Skeletal muscle tissue (tissue), 4 donors: ENCODE data around the gene KRTAP27-1. TPM values are rescaled to one million over a fixed set of nuclear protein-coding genes. Genes with fewer than 3 reads are reported as not detected.

ENCODE experiments used
- H3K27ac ChIP-seq: one replicate; pipeline ENCODE4 v1.7.0; 2013; ENCODE audit warnings: mild to moderate bottlenecking, low read depth, low read length, inconsistent platforms
- H3K27me3 ChIP-seq, 3 donors: one replicate each; pipeline ENCODE4 v1.7.0; 2013; ENCODE audit warnings: low read length in 3 of 3; ENCODE audit not compliant: control insufficient read depth in 3 of 3, insufficient read depth in 3 of 3
- H3K36me3 ChIP-seq, 3 donors: one replicate each; pipeline ENCODE4 v1.7.0; 2013; ENCODE audit warnings: low read length in 3 of 3; ENCODE audit not compliant: control insufficient read depth in 3 of 3, insufficient read depth in 3 of 3
- H3K4me1 ChIP-seq, 3 donors: one replicate each; pipeline ENCODE4 v1.7.0; 2013; ENCODE audit warnings: low read length in 3 of 3, mild to moderate bottlenecking in 3 of 3; ENCODE audit not compliant: control insufficient read depth in 3 of 3, insufficient read depth in 3 of 3
- H3K4me3 ChIP-seq, 3 donors: one replicate each; pipeline ENCODE4 v1.7.0; 2013; ENCODE audit warnings: low read length in 3 of 3
- H3K9ac ChIP-seq, 3 donors: one replicate each; pipeline ENCODE4 v1.7.0; 2013; ENCODE audit warnings: low read length in 3 of 3, mild to moderate bottlenecking in 3 of 3, moderate library complexity in 2 of 3, low read depth in 1 of 3
- H3K9me3 ChIP-seq, 3 donors: one replicate each; pipeline ENCODE4 v1.7.0; 2013; ENCODE audit warnings: low read length in 3 of 3; ENCODE audit not compliant: control insufficient read depth in 3 of 3
- total RNA-seq: library from RNA; depleted of rRNA; stranded (reverse); fragments of >200 nt; gene quantifications from one replicate; pipeline ENCODE4 v1.2.3, GENCODE V29; 2014
- donor health status: Osteomylitis.

The KRTAP27-1 gene
- total RNA-seq, 1 donor from 2014 or later, result not detected

GRCh38 chr21:30340714-30341573, 3.5 kb upstream of the KRTAP27-1 start:
- Histone ChIP-seq H3K27ac (no peak overlapping the region), H3K4me1 (no peaks in the 10 kb centered on the region), H3K9ac (no peak overlapping the region), H3K4me3 (no peak overlapping the region), H3K36me3 (no peaks in the 10 kb centered on the region), H3K27me3 (no peaks in the 10 kb centered on the region), H3K9me3 (no peaks in the 10 kb centered on the region)

- Histone ChIP-seq H3K27ac (no peak overlapping the region), H3K9me3 (no peaks in the 10 kb centered on the region), H3K4me1 (no peaks in the 10 kb centered on the region), H3K4me3 (no peak overlapping the region), H3K36me3 (no peaks in the 10 kb centered on the region), H3K9ac (no peak overlapping the region), H3K27me3 (no peaks in the 10 kb centered on the region)
Measured at GRCh38 chr21:30338717-30339116, 1.2 kb upstream of the KRTAP27-1 start.

GRCh38 chr21:30337772-30338171, 278 bp upstream of the KRTAP27-1 start:
- Histone ChIP-seq H3K9me3 (no peaks in the 10 kb centered on the region), H3K4me1 (no peaks in the 10 kb centered on the region), H3K27me3 (no peaks in the 10 kb centered on the region), H3K27ac (no peak overlapping the region), H3K9ac (no peak overlapping the region), H3K4me3 (no peak overlapping the region), H3K36me3 (no peaks in the 10 kb centered on the region)

- Histone ChIP-seq H3K27ac (no peak overlapping the region), H3K4me1 (no peaks in the 10 kb centered on the region), H3K9me3 (no peaks in the 10 kb centered on the region), H3K9ac (no peak overlapping the region), H3K4me3 (no peak overlapping the region), H3K27me3 (no peaks in the 10 kb centered on the region), H3K36me3 (no peaks in the 10 kb centered on the region)
Measured at GRCh38 chr21:30336596-30336995, 898 bp downstream of the KRTAP27-1 start.

- H3K9me3 ChIP-seq, result no peaks in the 10 kb centered on the region
- H3K4me1 ChIP-seq, result no peaks in the 10 kb centered on the region
- H3K4me3 ChIP-seq, result no peak overlapping the region
- H3K9ac ChIP-seq, result no peak overlapping the region
- no peaks in the 10 kb centered on the region for H3K27me3 ChIP-seq
- no peak overlapping the region for H3K27ac ChIP-seq
- no peaks in the 10 kb centered on the region for H3K36me3 ChIP-seq
Measured at GRCh38 chr21:30333736-30334135, 3.8 kb downstream of the KRTAP27-1 start.

GRCh38 chr21:30332681-30333080, 4.8 kb downstream of the KRTAP27-1 start:
- H3K27ac ChIP-seq, result no peak overlapping the region
- no peaks in the 10 kb centered on the region for H3K4me1 ChIP-seq
- no peak overlapping the region for H3K9ac ChIP-seq
- H3K4me3 ChIP-seq, result no peak overlapping the region
- no peaks in the 10 kb centered on the region for H3K27me3 ChIP-seq
- H3K36me3 ChIP-seq, result no peaks in the 10 kb centered on the region
- H3K9me3 ChIP-seq, result no peaks in the 10 kb centered on the region

GRCh38 chr21:30329203-30329875, 8.2 kb downstream of the KRTAP27-1 start:
- no peak overlapping the region for H3K27ac ChIP-seq
- no peaks in the 10 kb centered on the region for H3K36me3 ChIP-seq
- no peak overlapping the region for H3K9ac ChIP-seq
- H3K4me1 ChIP-seq, result no peaks in the 10 kb centered on the region
- no peak overlapping the region for H3K4me3 ChIP-seq
- no peaks in the 10 kb centered on the region for H3K27me3 ChIP-seq
- H3K9me3 ChIP-seq, result no peaks in the 10 kb centered on the region

- no peaks in the 10 kb centered on the region for H3K27me3 ChIP-seq
- no peaks in the 10 kb centered on the region for H3K9me3 ChIP-seq
- no peaks in the 10 kb centered on the region for H3K36me3 ChIP-seq
- no peak overlapping the region for H3K27ac ChIP-seq
- no peak overlapping the region for H3K4me3 ChIP-seq
- no peak overlapping the region for H3K9ac ChIP-seq
- H3K4me1 ChIP-seq, result no peaks in the 10 kb centered on the region
Measured at GRCh38 chr21:30326390-30326789, 11.1 kb downstream of the KRTAP27-1 start.

GRCh38 chr21:30320215-30320614, 17.3 kb downstream of the KRTAP27-1 start, which contains the start of gene KRTAP26-1:
Gene KRTAP26-1, minus strand, starts transcription at chr21:30320315. Its CDS starts 280 bp downstream, at chr21:30320035.
- Histone ChIP-seq H3K9ac (no peak within 1 kb of the TSS), H3K9me3 (no peaks in the 10 kb centered on the region), H3K4me1 (no peaks in the 10 kb centered on the region), H3K27ac (no peak within 1 kb of the TSS), H3K4me3 (no peak within 1 kb of the TSS), H3K36me3 (no peaks in the 10 kb centered on the region), H3K27me3 (no peaks in the 10 kb centered on the region)

GRCh38 chr21:30315701-30316100, 21.8 kb downstream of the KRTAP27-1 start:
- H3K27me3 ChIP-seq, result no peaks in the 10 kb centered on the region
- no peaks in the 10 kb centered on the region for H3K9me3 ChIP-seq
- H3K4me3 ChIP-seq, result no peak overlapping the region
- no peak overlapping the region for H3K27ac ChIP-seq
- H3K4me1 ChIP-seq, result no peaks in the 10 kb centered on the region
- no peak overlapping the region for H3K9ac ChIP-seq
- H3K36me3 ChIP-seq, result no peaks in the 10 kb centered on the region
